Calu3 (cell line): ENCODE results near the gene ABL1. TPM values are rescaled to one million over a fixed set of nuclear protein-coding genes. Genes with fewer than 3 reads are reported as not detected.

Source experiments
- BruUV-seq: library from RNA; stranded (reverse); fragments of 400-500 nt; replicated peaks from 2 replicates; lab custom pipeline; 2021; lab: Mats Ljungman, UMichigan
- CTCF ChIA-PET: fragments of 300-600 bp; sonication (Branson Sonifier 250); formaldehyde crosslinking; loops from one replicate; lab custom pipeline; 2022; ENCODE audit warnings: antibody characterized with exemption; lab: Charles Lee
- DNase-seq: peaks from one replicate; pipeline ENCODE4 v3.0.0; 2022
- H3K27ac Mint-ChIP-seq: one replicate; pipeline ENCODE4 v1.8.0; 2022; ENCODE audit warnings: mixed read lengths; ENCODE audit not compliant: unreplicated experiment
- H3K27me3 Mint-ChIP-seq: one replicate; pipeline ENCODE4 v1.8.0; 2022; ENCODE audit warnings: mixed read lengths; ENCODE audit not compliant: unreplicated experiment
- H3K36me3 Mint-ChIP-seq: one replicate; pipeline ENCODE4 v1.8.0; 2022; ENCODE audit warnings: mild to moderate bottlenecking, moderate library complexity, mixed read lengths; ENCODE audit not compliant: insufficient read depth, unreplicated experiment
- H3K4me1 Mint-ChIP-seq: one replicate; pipeline ENCODE4 v1.8.0; 2022; ENCODE audit warnings: mild to moderate bottlenecking, low read depth, mixed read lengths; ENCODE audit not compliant: unreplicated experiment
- H3K4me3 Mint-ChIP-seq: one replicate; pipeline ENCODE4 v1.8.0; 2022; ENCODE audit warnings: mild to moderate bottlenecking, low read depth, moderate library complexity, mixed read lengths; ENCODE audit not compliant: unreplicated experiment
- H3K9me3 Mint-ChIP-seq: one replicate; pipeline ENCODE4 v1.8.0; 2022; ENCODE audit warnings: low read depth, mixed read lengths; ENCODE audit not compliant: unreplicated experiment
- intact Hi-C: fragments of 100-400 bp; cut with micrococcal nuclease; formaldehyde crosslinking; loops from one replicate; pipeline ENCODE4 v1.10.0; 2022; ENCODE audit not compliant: unreplicated experiment
- total RNA-seq: library from RNA; stranded (reverse); gene quantifications from 2 replicates; pipeline ENCODE4 v1.2.3, GENCODE V29; 2022
- TF ChIP-seq, protein P1 (sequence below): fragments of 200-600 bp; IDR thresholded peaks from one replicate; pipeline ENCODE4 v1.8.0; 2022; ENCODE audit warnings: antibody characterized with exemption; ENCODE audit not compliant: unreplicated experiment

The ABL1 gene
- total RNA-seq, 1 experiment from 2014 or later, result 30.0 TPM

DNA sequence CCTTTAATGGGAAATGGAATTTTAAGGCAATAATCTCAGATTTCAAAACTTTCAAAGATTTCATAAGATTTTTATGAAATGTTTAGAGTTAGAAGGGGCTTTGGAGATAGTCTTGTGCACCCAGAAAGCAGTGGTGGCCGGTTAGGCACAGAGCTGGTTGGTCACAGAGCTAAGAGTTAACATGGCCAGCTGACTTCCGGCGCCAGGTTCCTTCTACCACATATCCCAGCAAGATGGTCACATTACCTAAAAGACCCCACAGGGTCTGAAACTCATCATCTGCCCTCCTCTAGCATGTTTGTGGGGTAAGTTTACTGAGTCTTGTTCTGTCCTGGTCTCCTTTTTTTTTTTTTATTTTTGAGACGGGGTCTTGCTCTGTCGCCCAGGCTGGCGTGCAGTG is 42.2 kb downstream of the ABL1 start:
- Mint-ChIP-seq H3K4me3 (no peak overlapping the region), H3K36me3 (peaks cover 9% of the 10 kb centered on the region), H3K27ac (no peak overlapping the region), H3K27me3 (no peaks in the 10 kb centered on the region), H3K9me3 (no peaks in the 10 kb centered on the region), H3K4me1 (no peaks in the 10 kb centered on the region)
- BruUV-seq, result no TSS peak
- intact Hi-C loops, result no loop called here
- CTCF ChIA-PET, result no interaction called here
- no peak for DNase-seq
- TF ChIP-seq, protein P1, sequence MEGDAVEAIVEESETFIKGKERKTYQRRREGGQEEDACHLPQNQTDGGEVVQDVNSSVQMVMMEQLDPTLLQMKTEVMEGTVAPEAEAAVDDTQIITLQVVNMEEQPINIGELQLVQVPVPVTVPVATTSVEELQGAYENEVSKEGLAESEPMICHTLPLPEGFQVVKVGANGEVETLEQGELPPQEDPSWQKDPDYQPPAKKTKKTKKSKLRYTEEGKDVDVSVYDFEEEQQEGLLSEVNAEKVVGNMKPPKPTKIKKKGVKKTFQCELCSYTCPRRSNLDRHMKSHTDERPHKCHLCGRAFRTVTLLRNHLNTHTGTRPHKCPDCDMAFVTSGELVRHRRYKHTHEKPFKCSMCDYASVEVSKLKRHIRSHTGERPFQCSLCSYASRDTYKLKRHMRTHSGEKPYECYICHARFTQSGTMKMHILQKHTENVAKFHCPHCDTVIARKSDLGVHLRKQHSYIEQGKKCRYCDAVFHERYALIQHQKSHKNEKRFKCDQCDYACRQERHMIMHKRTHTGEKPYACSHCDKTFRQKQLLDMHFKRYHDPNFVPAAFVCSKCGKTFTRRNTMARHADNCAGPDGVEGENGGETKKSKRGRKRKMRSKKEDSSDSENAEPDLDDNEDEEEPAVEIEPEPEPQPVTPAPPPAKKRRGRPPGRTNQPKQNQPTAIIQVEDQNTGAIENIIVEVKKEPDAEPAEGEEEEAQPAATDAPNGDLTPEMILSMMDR, result no peak

DNA sequence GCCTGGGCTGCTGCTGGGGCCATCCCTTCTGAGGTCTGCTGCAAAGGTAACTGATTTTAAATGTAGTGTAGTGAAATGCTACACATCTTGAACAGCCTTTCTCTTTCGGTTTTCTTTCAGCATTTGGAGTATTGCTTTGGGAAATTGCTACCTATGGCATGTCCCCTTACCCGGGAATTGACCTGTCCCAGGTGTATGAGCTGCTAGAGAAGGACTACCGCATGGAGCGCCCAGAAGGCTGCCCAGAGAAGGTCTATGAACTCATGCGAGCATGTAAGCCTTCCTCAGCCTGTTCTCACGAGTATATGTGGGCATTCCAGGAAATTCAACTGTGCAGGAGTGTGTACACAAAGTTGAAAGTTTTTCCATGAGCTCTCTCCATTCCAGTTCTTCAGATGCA is 43.2 kb downstream of the ABL1 start:
- Mint-ChIP-seq H3K27me3 (no peaks in the 10 kb centered on the region), H3K4me1 (no peaks in the 10 kb centered on the region), H3K4me3 (no peak overlapping the region), H3K27ac (no peak overlapping the region), H3K9me3 (no peaks in the 10 kb centered on the region), H3K36me3 (peaks cover 7% of the 10 kb centered on the region)
- DNase-seq, result no peak
- intact Hi-C loops, result no loop called here
- TF ChIP-seq, protein P1, result no peak
- CTCF ChIA-PET, result interaction anchor here (0.5 kb wide), 1 partner anchor 495 kb away, joined by 5 read pairs; no protein-coding TSS in a partner anchor
- BruUV-seq, result no TSS peak

DNA sequence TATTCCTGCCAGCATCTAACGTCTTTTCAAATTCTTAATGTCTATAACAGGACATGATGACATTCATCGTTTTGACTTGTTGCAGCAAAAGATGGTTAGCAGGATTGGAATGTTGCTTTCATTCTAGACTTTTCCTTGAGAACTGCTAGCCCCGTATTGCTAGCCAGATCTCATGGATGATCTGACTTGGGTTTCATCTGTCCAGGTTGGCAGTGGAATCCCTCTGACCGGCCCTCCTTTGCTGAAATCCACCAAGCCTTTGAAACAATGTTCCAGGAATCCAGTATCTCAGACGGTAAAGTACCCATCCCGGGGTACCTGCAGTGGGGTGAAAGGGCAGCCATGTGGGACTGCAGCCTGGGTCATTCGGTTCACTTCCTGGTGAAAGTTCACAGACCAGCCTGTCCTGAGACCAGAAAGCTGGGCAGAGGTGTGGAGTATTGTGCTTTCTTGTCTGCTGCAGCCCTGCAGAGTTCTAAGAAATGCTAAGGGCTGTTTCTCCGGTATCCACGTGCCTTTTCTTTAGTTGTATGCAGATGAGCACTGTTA is 44.9 kb downstream of the ABL1 start:
- no TSS peak for BruUV-seq
- CTCF ChIA-PET, result no interaction called here
- intact Hi-C loops, result no loop called here
- Mint-ChIP-seq H3K27ac (no peak overlapping the region), H3K4me1 (no peaks in the 10 kb centered on the region), H3K36me3 (peaks cover 11% of the 10 kb centered on the region), H3K4me3 (no peak overlapping the region), H3K9me3 (no peaks in the 10 kb centered on the region), H3K27me3 (no peaks in the 10 kb centered on the region)
- TF ChIP-seq, protein P1, result no peak
- DNase-seq, result no peak

DNA sequence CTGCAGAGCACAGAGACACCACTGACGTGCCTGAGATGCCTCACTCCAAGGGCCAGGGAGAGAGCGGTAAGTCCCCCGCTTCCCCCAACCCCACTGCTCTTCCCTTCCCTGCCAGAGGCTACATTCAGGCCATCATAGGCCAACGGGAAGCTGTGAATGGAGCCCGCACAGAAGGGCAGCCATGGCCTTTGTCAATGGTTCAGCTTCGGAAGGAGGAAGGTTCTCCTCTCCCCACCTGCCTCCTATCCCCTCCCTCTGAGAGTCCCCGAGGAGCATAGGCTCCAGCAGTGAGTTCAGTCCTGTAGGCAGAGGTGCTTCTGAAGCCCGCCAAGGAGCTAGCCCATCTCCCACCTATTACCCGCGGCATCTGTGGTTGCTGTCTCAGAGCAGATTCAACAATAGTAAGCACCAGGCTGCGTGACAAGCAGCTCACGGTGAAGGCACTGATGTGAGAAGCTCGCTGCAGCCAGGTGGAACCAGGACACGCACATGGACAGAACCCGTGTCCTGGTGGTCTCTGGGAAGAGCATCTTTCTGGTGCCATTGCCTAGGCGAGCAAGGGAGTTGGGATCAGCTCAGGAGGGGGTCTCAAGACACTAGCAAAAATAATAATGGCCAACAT is 45.7 kb downstream of the ABL1 start:
- TF ChIP-seq, protein P1, result no peak
- Mint-ChIP-seq H3K9me3 (no peaks in the 10 kb centered on the region), H3K4me3 (no peak overlapping the region), H3K27me3 (no peaks in the 10 kb centered on the region), H3K27ac (no peak overlapping the region), H3K36me3 (peaks cover 16% of the 10 kb centered on the region), H3K4me1 (no peaks in the 10 kb centered on the region)
- BruUV-seq, result no TSS peak
- DNase-seq, result no peak
- intact Hi-C loops, result no loop called here
- CTCF ChIA-PET, result no interaction called here
